CD14-positive monocyte (primary cell): ENCODE data around the gene DNM2. TPM values are rescaled to one million over a fixed set of nuclear protein-coding genes. Genes with fewer than 3 reads are reported as not detected.

Experiments
- DNase-seq, 3 donors: peaks; one replicate each; pipeline ENCODE4 v3.0.0-alpha.2; 2011 to 2022
- H2AFZ ChIP-seq: 2 replicates; pipeline ENCODE4 v1.6.0; 2012; ENCODE audit warnings: mild to moderate bottlenecking, low read depth, low read length, inconsistent platforms; ENCODE audit not compliant: insufficient read depth, poor library complexity, severe bottlenecking
- H3K27ac ChIP-seq, 2 donors: 1 replicate in 1 of 2; 2 replicates in 1 of 2; pipeline ENCODE4 v1.5.1; 2012 to 2013; ENCODE audit warnings: low read length in 2 of 2, control low read depth in 1 of 2, inconsistent platforms in 1 of 2, low read depth in 1 of 2, mild to moderate bottlenecking in 1 of 2
- H3K27me3 ChIP-seq, 2 donors: one replicate each; pipeline versions ENCODE4 v1.6.0 to v1.6.1; 2011 to 2013; ENCODE audit warnings: low read length in 2 of 2; ENCODE audit not compliant: control insufficient read depth in 2 of 2, insufficient read depth in 2 of 2
- H3K36me3 ChIP-seq, 2 donors: replicated peaks in 1 of 2; 1 replicate in 1 of 2; 2 replicates in 1 of 2; pipeline versions ENCODE4 v1.5.1 to v1.6.1; 2012 to 2013; ENCODE audit warnings: low read length in 2 of 2, control low read depth in 1 of 2, inconsistent platforms in 1 of 2, mild to moderate bottlenecking in 1 of 2; ENCODE audit not compliant: insufficient read depth in 2 of 2, control insufficient read depth in 1 of 2
- H3K4me1 ChIP-seq, 2 donors: 1 replicate in 1 of 2; 2 replicates in 1 of 2; pipeline versions ENCODE4 v1.5.1 to v1.6.1; 2012 to 2013; ENCODE audit warnings: low read length in 2 of 2, control low read depth in 1 of 2, inconsistent platforms in 1 of 2, mild to moderate bottlenecking in 1 of 2, moderate library complexity in 1 of 2; ENCODE audit not compliant: insufficient read depth in 2 of 2, control insufficient read depth in 1 of 2
- H3K4me2 ChIP-seq: replicated peaks from 2 replicates; pipeline ENCODE3; 2012; ENCODE audit warnings: low read length, moderate library complexity, mild to moderate bottlenecking; ENCODE audit not compliant: poor library complexity, severe bottlenecking; ENCODE audit errors: extremely low read depth
- H3K4me3 ChIP-seq, 3 experiments: fragments of 200-600 bp in 1 of 3; sonication (generic) in 1 of 3; replicated peaks in 1 of 3; 1 replicate in 2 of 3; 2 replicates in 1 of 3; pipeline ENCODE4 v1.5.1; 2011 to 2013; ENCODE audit warnings: low read length in 3 of 3, mild to moderate bottlenecking in 3 of 3, control low read depth in 2 of 3, low read depth in 2 of 3, inconsistent platforms in 1 of 3, moderate library complexity in 1 of 3
- H3K79me2 ChIP-seq: 2 replicates; pipeline ENCODE4 v1.6.0; 2012; ENCODE audit warnings: mild to moderate bottlenecking, control low read depth, inconsistent platforms, low read length, moderate library complexity; ENCODE audit not compliant: insufficient read depth
- H3K9ac ChIP-seq: 2 replicates; pipeline ENCODE4 v1.6.0; 2017; ENCODE audit warnings: low read length, mild to moderate bottlenecking; ENCODE audit not compliant: insufficient read depth, poor library complexity, severe bottlenecking
- H3K9me3 ChIP-seq, 2 donors: replicated peaks in 1 of 2; 1 replicate in 1 of 2; 2 replicates in 1 of 2; pipeline versions ENCODE4 v1.5.1 to v1.6.1; 2012 to 2013; ENCODE audit warnings: low read length in 2 of 2, control low read depth in 1 of 2; ENCODE audit not compliant: control insufficient read depth in 1 of 2, insufficient read depth in 1 of 2
- H4K20me1 ChIP-seq: 2 replicates; pipeline ENCODE4 v1.6.0; 2012; ENCODE audit warnings: mild to moderate bottlenecking, low read length, control low read depth, moderate library complexity; ENCODE audit not compliant: insufficient read depth
- H3K27ac Mint-ChIP-seq, 7 donors: one replicate each; pipeline ENCODE4 v1.8.0; 2020; ENCODE audit warnings: mild to moderate bottlenecking in 7 of 7, mixed read lengths in 7 of 7, moderate library complexity in 6 of 7, inconsistent platforms in 2 of 7
- H3K27me3 Mint-ChIP-seq, 3 donors: one replicate each; pipeline ENCODE4 v1.8.0; 2021 to 2022; ENCODE audit warnings: low read depth in 3 of 3, mild to moderate bottlenecking in 3 of 3, mixed read lengths in 3 of 3, moderate library complexity in 3 of 3, inconsistent platforms in 1 of 3
- H3K36me3 Mint-ChIP-seq, 2 donors: one replicate each; pipeline ENCODE4 v1.8.0; 2020; ENCODE audit warnings: mixed read lengths in 2 of 2, inconsistent platforms in 1 of 2, mild to moderate bottlenecking in 1 of 2
- H3K4me1 Mint-ChIP-seq: one replicate; pipeline ENCODE4 v1.8.0; 2020; ENCODE audit warnings: mild to moderate bottlenecking, mixed read lengths
- H3K4me3 Mint-ChIP-seq, 2 donors: one replicate each; pipeline ENCODE4 v1.8.0; 2020; ENCODE audit warnings: mild to moderate bottlenecking in 2 of 2, mixed read lengths in 2 of 2, moderate library complexity in 1 of 2
- H3K9me3 Mint-ChIP-seq, 7 donors: one replicate each; pipeline ENCODE4 v1.8.0; 2020 to 2022; ENCODE audit warnings: mixed read lengths in 7 of 7, mild to moderate bottlenecking in 6 of 7, moderate library complexity in 6 of 7, inconsistent platforms in 2 of 7
- WGBS: methylation state at CpG from one replicate; pipeline ENCODE4 v1.1.5; 2013; ENCODE audit warnings: missing lambda C conversion rate; ENCODE audit not compliant: insufficient coverage; 5-methylcytosine and 5-hydroxymethylcytosine counted together
- intact Hi-C, 2 donors: fragments of 100-400 bp; cut with micrococcal nuclease; formaldehyde crosslinking; loops; one replicate each; pipeline versions ENCODE4 v1.15.0 to v1.15.1; 2023
- polyA plus RNA-seq, 3 donors: library from polyadenylated mRNA; depleted of rRNA in 1 of 3; unstranded in 2 of 3; stranded (reverse) in 1 of 3; fragments of 300-500 nt in 2 of 3; fragments of >200 nt in 1 of 3; fragmentation: Illumina TruSeq in 2 of 3; gene quantifications; 1 replicate in 2 of 3; 2 replicates in 1 of 3; pipeline ENCODE4 v1.2.3, GENCODE V29; 2012 to 2021
- TF ChIP-seq, protein P1 (sequence below): fragments of 200-600 bp; IDR thresholded peaks from one replicate; pipeline ENCODE4 v1.8.0; 2022; ENCODE audit warnings: antibody characterized with exemption, mild to moderate bottlenecking

Gene DNM2
- polyA plus RNA-seq, 3 donors = 53.0 to 186 (median 69.5) TPM

DNA sequence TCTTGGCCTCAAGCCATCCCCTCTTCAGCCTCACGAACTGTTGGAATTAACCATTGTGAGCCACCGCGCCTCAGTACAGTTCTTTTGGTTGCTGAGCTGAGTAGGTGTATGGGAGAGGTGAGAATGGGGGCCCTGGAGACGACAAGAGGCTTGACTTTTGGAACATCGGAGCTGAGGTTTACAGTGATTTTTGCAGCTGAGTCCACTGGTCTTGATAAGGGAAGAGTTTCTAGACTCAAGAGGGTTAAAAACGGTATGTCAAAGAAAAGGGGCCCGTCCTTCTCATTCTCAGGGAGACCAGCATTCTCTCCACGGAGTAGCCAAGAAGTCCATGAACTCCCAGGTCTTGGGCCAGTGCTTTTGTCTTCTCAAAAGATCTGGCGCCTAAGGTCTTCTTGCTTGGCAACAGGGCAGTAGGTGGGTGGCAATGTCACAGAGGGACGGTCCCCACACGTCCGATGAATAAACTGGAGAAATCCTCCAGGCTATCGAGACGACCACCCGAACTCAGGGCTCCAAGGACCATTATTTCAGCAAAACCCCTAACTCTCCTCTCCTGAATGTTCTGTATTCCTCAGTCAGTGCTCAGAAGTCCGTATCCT, 23.1 kb upstream of the DNM2 start:
- H3K4me3 ChIP-seq = peak overlapping the region in 1 of 3 experiments; percentile 67

More for the DNA sequence above, 23.1 kb upstream of the DNM2 start:
- Mint-ChIP-seq H3K4me1 (peaks cover 16% of the 10 kb centered on the region), H3K27ac (peak overlapping the region in 2 of 7 donors; percentile 76 to 81), H3K27me3 (peaks cover 7 to 9% (median 9%) of the 10 kb centered on the region in 3 donors), H3K9me3 (peaks cover 0 to 2% (median 0%) of the 10 kb centered on the region in 7 donors), H3K4me3 (peak overlapping the region in 1 of 2 donors; percentile 89), H3K36me3 (peaks cover 22 to 26% of the 10 kb centered on the region in 2 donors)
- Histone ChIP-seq H3K36me3 (peaks cover 26 to 29% of the 10 kb centered on the region in 2 donors), H3K9me3 (no peaks in the 10 kb centered on the region), H3K9ac (no peak overlapping the region), H3K4me2 (peak overlapping the region; percentile 76), H3K4me1 (peaks cover 10 to 16% of the 10 kb centered on the region in 2 donors), H4K20me1 (peaks cover 41% of the 10 kb centered on the region), H3K27ac (no peak overlapping the region), H3K79me2 (no peaks in the 10 kb centered on the region), H2AFZ (no peak overlapping the region), H3K27me3 (no peaks in the 10 kb centered on the region)
- no peak for DNase-seq
- intact Hi-C loops = loop anchor here (5.0 to 10.0 kb wide), 6 partner anchors 33 to 213 kb away; partner anchors contain the start of genes KEAP1 (in 2 of the 2), ATG4D (in 1 of the 2), CDKN2D (in 1 of the 2) and KRI1 (in 1 of the 2)
- WGBS = 56% methylated on average over 11 of the region's 16 CpGs
- TF ChIP-seq, protein P1, sequence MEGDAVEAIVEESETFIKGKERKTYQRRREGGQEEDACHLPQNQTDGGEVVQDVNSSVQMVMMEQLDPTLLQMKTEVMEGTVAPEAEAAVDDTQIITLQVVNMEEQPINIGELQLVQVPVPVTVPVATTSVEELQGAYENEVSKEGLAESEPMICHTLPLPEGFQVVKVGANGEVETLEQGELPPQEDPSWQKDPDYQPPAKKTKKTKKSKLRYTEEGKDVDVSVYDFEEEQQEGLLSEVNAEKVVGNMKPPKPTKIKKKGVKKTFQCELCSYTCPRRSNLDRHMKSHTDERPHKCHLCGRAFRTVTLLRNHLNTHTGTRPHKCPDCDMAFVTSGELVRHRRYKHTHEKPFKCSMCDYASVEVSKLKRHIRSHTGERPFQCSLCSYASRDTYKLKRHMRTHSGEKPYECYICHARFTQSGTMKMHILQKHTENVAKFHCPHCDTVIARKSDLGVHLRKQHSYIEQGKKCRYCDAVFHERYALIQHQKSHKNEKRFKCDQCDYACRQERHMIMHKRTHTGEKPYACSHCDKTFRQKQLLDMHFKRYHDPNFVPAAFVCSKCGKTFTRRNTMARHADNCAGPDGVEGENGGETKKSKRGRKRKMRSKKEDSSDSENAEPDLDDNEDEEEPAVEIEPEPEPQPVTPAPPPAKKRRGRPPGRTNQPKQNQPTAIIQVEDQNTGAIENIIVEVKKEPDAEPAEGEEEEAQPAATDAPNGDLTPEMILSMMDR = no peak
